ENCODE results near the gene IGF1. TPM values are rescaled to one million over a fixed set of nuclear protein-coding genes. Genes with fewer than 3 reads are reported as not detected.

Gene IGF1
- total RNA-seq, 2 experiments from 2014 or later, result 0.90 to 1.2 TPM

GRCh38 chr12:102508052-102508451, 27.7 kb upstream of the IGF1 start:
- Mint-ChIP-seq H3K4me1 (ENCODE audit: low read depth) (no peaks in the 10 kb centered on the region), H3K27ac (no peak overlapping the region), H3K9me3 (no peaks in the 10 kb centered on the region), H3K36me3 (ENCODE audit: low read depth) (no peaks in the 10 kb centered on the region), H3K4me3 (no peak overlapping the region), H3K27me3 (peaks cover 7% of the 10 kb centered on the region)
- ChIA-PET CTCF (no interaction called here), POLR2A (no interaction called here)
- TF ChIP-seq, protein P1, sequence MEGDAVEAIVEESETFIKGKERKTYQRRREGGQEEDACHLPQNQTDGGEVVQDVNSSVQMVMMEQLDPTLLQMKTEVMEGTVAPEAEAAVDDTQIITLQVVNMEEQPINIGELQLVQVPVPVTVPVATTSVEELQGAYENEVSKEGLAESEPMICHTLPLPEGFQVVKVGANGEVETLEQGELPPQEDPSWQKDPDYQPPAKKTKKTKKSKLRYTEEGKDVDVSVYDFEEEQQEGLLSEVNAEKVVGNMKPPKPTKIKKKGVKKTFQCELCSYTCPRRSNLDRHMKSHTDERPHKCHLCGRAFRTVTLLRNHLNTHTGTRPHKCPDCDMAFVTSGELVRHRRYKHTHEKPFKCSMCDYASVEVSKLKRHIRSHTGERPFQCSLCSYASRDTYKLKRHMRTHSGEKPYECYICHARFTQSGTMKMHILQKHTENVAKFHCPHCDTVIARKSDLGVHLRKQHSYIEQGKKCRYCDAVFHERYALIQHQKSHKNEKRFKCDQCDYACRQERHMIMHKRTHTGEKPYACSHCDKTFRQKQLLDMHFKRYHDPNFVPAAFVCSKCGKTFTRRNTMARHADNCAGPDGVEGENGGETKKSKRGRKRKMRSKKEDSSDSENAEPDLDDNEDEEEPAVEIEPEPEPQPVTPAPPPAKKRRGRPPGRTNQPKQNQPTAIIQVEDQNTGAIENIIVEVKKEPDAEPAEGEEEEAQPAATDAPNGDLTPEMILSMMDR (IDR thresholded peaks at IDR 0.05), result no peak
- DNase-seq, result no peak
- intact Hi-C loops (cut with micrococcal nuclease), result no loop called here
- ATAC-seq, result no peak

DNA sequence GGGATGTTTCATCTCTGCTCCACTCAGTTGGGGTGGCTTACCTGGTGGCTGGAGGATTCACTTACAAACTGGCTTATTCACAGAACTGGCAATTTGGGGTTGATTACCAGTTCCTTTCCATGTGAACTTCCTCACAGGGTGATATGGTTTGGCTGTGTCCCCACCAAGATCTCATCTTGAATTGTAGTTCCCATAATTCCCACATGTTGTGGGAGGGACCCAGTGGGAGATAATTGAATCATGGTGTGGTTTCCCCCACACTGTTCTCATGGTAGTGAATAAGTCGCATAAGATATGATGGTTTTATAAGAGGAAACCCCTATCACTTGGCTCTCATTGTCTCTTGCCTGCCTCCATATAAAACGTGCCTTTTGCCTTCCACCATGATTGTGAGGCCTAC, 26.9 kb upstream of the IGF1 start:
- intact Hi-C loops (cut with micrococcal nuclease), result no loop called here
- POLR2A ChIA-PET, result no interaction called here
- TF ChIP-seq, protein P1 (IDR thresholded peaks at IDR 0.05), result no peak
- peaks cover 7% of the 10 kb centered on the region for H3K27me3 Mint-ChIP-seq
- no peaks in the 10 kb centered on the region for H3K36me3 Mint-ChIP-seq (ENCODE audit: low read depth)
- ATAC-seq (no peak), DNase-seq (no peak)
- CTCF ChIA-PET, result no interaction called here
- no peaks in the 10 kb centered on the region for H3K9me3 Mint-ChIP-seq
- no peaks in the 10 kb centered on the region for H3K4me1 Mint-ChIP-seq (ENCODE audit: low read depth)
- no peak overlapping the region for H3K27ac Mint-ChIP-seq
- no peak overlapping the region for H3K4me3 Mint-ChIP-seq

DNA sequence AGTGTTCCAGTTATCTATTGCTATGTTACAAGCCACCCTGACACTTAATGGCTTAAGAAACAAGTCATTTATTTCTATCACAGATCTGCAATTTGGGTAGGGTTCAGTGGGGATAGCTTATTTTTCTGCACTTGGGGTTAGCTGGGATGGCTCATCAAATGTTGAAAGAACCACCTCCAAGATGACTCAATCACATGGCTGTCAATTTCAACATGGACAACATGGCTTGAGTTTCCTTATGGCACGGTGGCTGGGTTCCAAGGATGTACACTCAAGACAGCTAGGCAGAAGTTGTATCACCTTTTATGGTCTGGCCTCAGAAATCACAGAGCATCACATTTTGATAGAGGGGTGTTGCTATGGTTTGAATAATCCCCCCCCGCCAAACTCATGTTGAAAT, 24.5 kb upstream of the IGF1 start:
- ATAC-seq, result no peak
- ChIA-PET CTCF (interaction anchor here (1.1 kb wide), 1 partner anchor 18 kb away, joined by 3 read pairs; no protein-coding TSS in a partner anchor), POLR2A (no interaction called here)
- no peak overlapping the region for H3K27ac Mint-ChIP-seq
- no peak overlapping the region for H3K4me3 Mint-ChIP-seq
- H3K4me1 Mint-ChIP-seq (ENCODE audit: low read depth), result no peaks in the 10 kb centered on the region
- intact Hi-C loops (cut with micrococcal nuclease), result no loop called here
- TF ChIP-seq, protein P1 (IDR thresholded peaks at IDR 0.05), result no peak
- H3K9me3 Mint-ChIP-seq, result no peaks in the 10 kb centered on the region
- H3K36me3 Mint-ChIP-seq (ENCODE audit: low read depth), result no peaks in the 10 kb centered on the region
- DNase-seq, result no peak
- H3K27me3 Mint-ChIP-seq, result peaks cover 16% of the 10 kb centered on the region

DNA sequence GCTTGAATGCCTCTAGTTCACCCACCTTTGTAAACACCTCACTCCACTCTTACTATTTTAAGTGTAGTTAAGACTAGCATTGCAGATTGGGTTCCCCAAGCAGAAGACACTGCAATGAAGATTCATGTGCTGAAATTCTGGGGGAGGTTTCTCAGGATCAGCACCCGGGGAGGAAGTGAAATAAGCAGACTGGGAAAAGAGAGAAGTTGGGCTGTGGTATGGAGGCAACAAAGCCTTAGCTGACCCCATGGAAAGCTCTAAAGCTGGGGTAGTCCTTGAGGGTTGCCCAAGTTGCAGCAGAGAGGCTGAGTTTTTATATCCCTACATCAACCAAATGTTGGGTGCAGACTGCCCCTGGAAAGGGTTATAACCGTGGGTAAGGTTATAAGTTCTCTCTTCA, 23.9 kb upstream of the IGF1 start:
- Mint-ChIP-seq H3K4me3 (no peak overlapping the region), H3K36me3 (ENCODE audit: low read depth) (no peaks in the 10 kb centered on the region), H3K27me3 (peaks cover 16% of the 10 kb centered on the region), H3K27ac (no peak overlapping the region), H3K9me3 (no peaks in the 10 kb centered on the region), H3K4me1 (ENCODE audit: low read depth) (no peaks in the 10 kb centered on the region)
- POLR2A ChIA-PET, result no interaction called here
- DNase-seq (no peak), ATAC-seq (no peak)
- intact Hi-C loops (cut with micrococcal nuclease), result no loop called here
- CTCF ChIA-PET, result interaction anchor here (1.1 kb wide), 1 partner anchor 19 kb away, joined by 3 read pairs; no protein-coding TSS in a partner anchor
- TF ChIP-seq, protein P1 (IDR thresholded peaks at IDR 0.05), result no peak

DNA sequence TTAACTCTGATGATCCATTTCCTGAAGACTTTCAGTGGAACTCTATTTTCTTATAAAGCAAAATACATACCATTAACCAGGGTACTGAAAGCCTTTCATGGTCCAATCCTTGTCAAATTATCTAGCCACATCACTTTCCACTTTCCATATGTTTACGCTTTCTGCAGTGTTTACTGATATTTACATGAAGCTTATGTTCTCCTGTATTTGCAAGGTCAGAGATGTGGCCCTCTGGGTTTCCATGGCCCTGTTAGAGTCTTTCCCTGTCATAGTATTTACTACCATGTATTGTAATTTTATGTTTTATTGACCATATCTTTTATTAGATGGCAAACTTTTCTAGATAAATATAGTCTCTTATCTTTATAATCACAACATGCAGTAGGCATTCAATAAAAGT, 23.5 kb upstream of the IGF1 start:
- POLR2A ChIA-PET, result no interaction called here

More for the DNA sequence above, 23.5 kb upstream of the IGF1 start:
- no peaks in the 10 kb centered on the region for H3K9me3 Mint-ChIP-seq
- H3K4me3 Mint-ChIP-seq, result no peak overlapping the region
- no peaks in the 10 kb centered on the region for H3K36me3 Mint-ChIP-seq (ENCODE audit: low read depth)
- TF ChIP-seq, protein P1 (IDR thresholded peaks at IDR 0.05), result no peak
- ATAC-seq, result no peak
- peaks cover 16% of the 10 kb centered on the region for H3K27me3 Mint-ChIP-seq
- CTCF ChIA-PET, result interaction anchor here (1.1 kb wide), 1 partner anchor 19 kb away, joined by 3 read pairs; no protein-coding TSS in a partner anchor
- no peaks in the 10 kb centered on the region for H3K4me1 Mint-ChIP-seq (ENCODE audit: low read depth)
- no peak for DNase-seq
- intact Hi-C loops (cut with micrococcal nuclease), result no loop called here
- H3K27ac Mint-ChIP-seq, result no peak overlapping the region

All from activated CD8-positive, alpha-beta T cell treated with anti-CD3 and anti-CD28 coated beads for 36 hours (primary cell).